HepG2 (cell line): Measurements from ENCODE around the gene LLGL2. TPM values are rescaled to one million over a fixed set of nuclear protein-coding genes. Genes with fewer than 3 reads are reported as not detected.
A peak's percentile ranks its signal among the peaks of the same experiment; 100 is the strongest.

Experiments used
- BHLHE40 ChIP-seq: IDR thresholded peaks from 2 replicates; pipeline ENCODE4 v1.6.1; 2011; ENCODE audit warnings: low read length, improper control_type of control experiment
- E2F2 ChIP-seq: sonication (generic); formaldehyde crosslinking; IDR thresholded peaks from 2 replicates; pipeline ENCODE4 v1.4.0; 2020; ENCODE audit warnings: missing genetic modification reagents, borderline replicate concordance
- KLF13 ChIP-seq: sonication (generic); formaldehyde crosslinking; IDR thresholded peaks from 2 replicates; pipeline ENCODE4 v1.4.0; 2020; ENCODE audit warnings: mild to moderate bottlenecking, missing genetic modification reagents
- MAFK ChIP-seq, 2 experiments: IDR thresholded peaks in 1 of 2; conservative IDR thresholded peaks in 1 of 2; 2 replicates each; pipeline ENCODE4 v1.6.1; 2011; ENCODE audit warnings: improper control_type of control experiment in 2 of 2, low read length in 2 of 2
- NFAT5 ChIP-seq: sonication (generic); formaldehyde crosslinking; IDR thresholded peaks from 2 replicates; pipeline ENCODE4 v1.4.0; 2020; ENCODE audit warnings: missing genetic modification reagents
- POGK ChIP-seq: sonication (generic); formaldehyde crosslinking; conservative IDR thresholded peaks from 2 replicates; pipeline ENCODE4 v1.8.0; 2022; ENCODE audit warnings: mild to moderate bottlenecking, moderate library complexity, missing genetic modification reagents
- ZBTB33 ChIP-seq: sonication (generic); formaldehyde crosslinking; IDR thresholded peaks from 2 replicates; pipeline ENCODE4 v1.4.0; 2020; ENCODE audit warnings: missing genetic modification reagents
- ZNF136 ChIP-seq: sonication (generic); formaldehyde crosslinking; IDR thresholded peaks from 2 replicates; pipeline ENCODE4 v1.8.1; 2022; ENCODE audit warnings: low read depth, mild to moderate bottlenecking, moderate library complexity, missing genetic modification reagents
- ZNF484 ChIP-seq: sonication (generic); formaldehyde crosslinking; IDR thresholded peaks from 2 replicates; pipeline ENCODE4 v1.5.1; 2020; ENCODE audit warnings: mild to moderate bottlenecking, low read depth, missing genetic modification reagents, borderline replicate concordance
- ZNF687 ChIP-seq: sonication (generic); formaldehyde crosslinking; IDR thresholded peaks from 2 replicates; pipeline ENCODE4 v1.5.1; 2020; ENCODE audit warnings: mild to moderate bottlenecking, missing genetic modification reagents, moderate library complexity
- ZNF839 ChIP-seq: sonication (generic); formaldehyde crosslinking; IDR thresholded peaks from 2 replicates; pipeline ENCODE4 v1.4.0; 2020; ENCODE audit warnings: missing genetic modification reagents, mild to moderate bottlenecking, borderline replicate concordance
- polyA plus RNA-seq, 8 experiments: library from polyadenylated mRNA; depleted of rRNA in 3 of 8; stranded (reverse) in 7 of 8; unstranded in 1 of 8; fragments of >200 nt; fragmentation: Illumina TruSeq in 4 of 8; extraction: Trizol in 4 of 8; gene quantifications; 2 replicates each; pipeline versions ENCODE4 v1.2.1 to v1.2.3, GENCODE V29; 2011 to 2016; ENCODE audit warnings: low read depth in 4 of 8, missing spikeins in 1 of 8, mixed read lengths in 1 of 8; ENCODE audit not compliant: insufficient read depth in 1 of 8
- total RNA-seq, 5 experiments: library from RNA; depleted of rRNA; stranded (reverse); fragments of >200 nt; fragmentation: Illumina TruSeq; extraction: Trizol; gene quantifications; 2 replicates each; pipeline ENCODE4 v1.2.3, GENCODE V29; 2016; ENCODE audit warnings: low read depth in 1 of 5

The LLGL2 gene
- total and polyA plus RNA-seq, 2 of the 13 experiments (the other 11 are each of a cell fraction or from before 2014, with no cell fraction given) = 83.0 to 86.7 TPM

GRCh38 chr17:75549246-75550138, 24.0 kb downstream of the LLGL2 start (continued):
- 0 out of 2 replicates have a peak, but pooled peaks have one; percentile 16 for TF ChIP-seq NFAT5
- no peak; the same call in 1 of the 2 replicates for TF ChIP-seq E2F2 (CRISPR knock-in tag)
- no peak for TF ChIP-seq KLF13 (CRISPR knock-in tag)
- no peak; the same call in 1 of the 2 replicates for TF ChIP-seq ZBTB33 (CRISPR knock-in tag)
- TF ChIP-seq BHLHE40 = no peak
- no peak for TF ChIP-seq MAFK (conservative IDR thresholded peaks at IDR 0.05 in 1 of 2, IDR thresholded peaks at IDR 0.05 in 1 of 2; ENCODE audit: low read length in 2 of 2)
- peak; percentile 72; the same call in 1 of the 2 replicates for TF ChIP-seq ZNF136
- TF ChIP-seq POGK (CRISPR knock-in tag) = peak; percentile 25; the same call in 1 of the 2 replicates
- TF ChIP-seq ZNF484 (CRISPR knock-in tag) = 0 out of 2 replicates have a peak, but pooled peaks have one; percentile 65
- no peak for TF ChIP-seq ZNF839
- TF ChIP-seq ZNF687 (CRISPR knock-in tag) = peak; percentile 99
